Activated CD4-positive, alpha-beta T cell treated with anti-CD3 and anti-CD28 coated beads for 48 hours (primary cell): ENCODE measurements around the gene UPK3A.
"Not testable (repeated sequence)": the region's sequence is repeated elsewhere in the genome, so short reads cannot be mapped to it uniquely, and the experiment has no call there.

Experiments
- DNase-seq: peaks from one replicate; pipeline ENCODE4 v3.0.0-alpha.2; 2020

UPK3A gene

DNA sequence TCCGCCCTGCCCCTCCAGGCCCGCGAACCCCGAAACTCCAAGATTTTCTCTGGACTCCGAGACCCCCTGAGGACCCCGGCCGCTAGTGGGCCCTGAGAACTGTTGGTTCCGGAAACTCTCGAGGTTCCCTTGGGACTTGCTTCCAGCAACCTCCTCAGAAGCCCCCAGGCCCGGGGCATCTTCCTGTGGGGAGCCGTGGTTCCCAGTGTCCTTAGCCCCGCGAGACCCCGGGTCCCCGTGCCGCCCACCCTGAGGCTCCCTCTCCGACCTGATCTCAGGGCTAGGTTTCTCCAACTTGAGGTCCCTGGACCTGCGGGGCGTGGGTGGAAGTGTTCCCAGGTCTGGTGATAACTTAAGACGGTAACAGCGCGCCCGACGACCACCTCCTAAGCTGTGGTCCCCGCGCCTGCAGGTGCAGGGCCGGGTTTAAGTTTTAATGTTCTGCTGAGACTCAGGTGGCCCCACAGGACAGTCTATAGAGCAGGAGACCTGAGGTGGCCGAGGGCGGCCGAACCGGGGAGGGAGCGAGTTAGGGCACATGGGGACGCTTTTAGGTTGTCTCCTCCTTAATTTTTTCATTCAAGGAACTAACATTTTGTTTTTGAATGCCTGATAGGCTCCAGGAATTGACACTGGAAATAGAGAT is 25.7 kb downstream of the UPK3A start:
- peak; percentile 33 for DNase-seq

DNA sequence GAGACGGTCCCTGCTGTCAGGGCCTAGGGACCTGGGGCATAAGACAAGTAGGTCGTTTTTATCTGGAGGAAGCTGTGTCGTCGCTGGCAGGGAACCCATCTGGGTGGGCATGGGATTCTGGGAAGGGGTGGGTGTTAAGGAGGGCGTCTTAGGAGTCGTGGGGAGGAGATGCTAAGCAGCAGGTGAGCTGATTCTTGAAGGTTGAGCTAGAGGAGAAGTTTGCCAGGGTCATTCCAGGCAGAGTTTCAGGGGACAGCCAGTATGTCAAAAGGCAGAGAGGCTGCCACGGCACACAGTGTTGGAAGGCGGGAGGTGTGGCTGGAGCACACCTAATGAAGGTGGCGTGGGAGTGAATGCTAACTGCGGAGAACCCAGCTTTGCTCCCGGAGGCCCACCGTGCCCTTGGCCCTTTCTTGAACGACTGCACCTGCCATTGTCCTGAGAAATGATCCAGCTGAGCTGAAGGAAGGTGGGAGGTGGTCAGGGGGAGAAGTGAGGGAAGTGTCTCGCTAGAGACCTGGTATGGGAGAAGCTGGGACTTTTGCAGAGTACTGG is 26.3 kb downstream of the UPK3A start:
- no peak for DNase-seq

DNA sequence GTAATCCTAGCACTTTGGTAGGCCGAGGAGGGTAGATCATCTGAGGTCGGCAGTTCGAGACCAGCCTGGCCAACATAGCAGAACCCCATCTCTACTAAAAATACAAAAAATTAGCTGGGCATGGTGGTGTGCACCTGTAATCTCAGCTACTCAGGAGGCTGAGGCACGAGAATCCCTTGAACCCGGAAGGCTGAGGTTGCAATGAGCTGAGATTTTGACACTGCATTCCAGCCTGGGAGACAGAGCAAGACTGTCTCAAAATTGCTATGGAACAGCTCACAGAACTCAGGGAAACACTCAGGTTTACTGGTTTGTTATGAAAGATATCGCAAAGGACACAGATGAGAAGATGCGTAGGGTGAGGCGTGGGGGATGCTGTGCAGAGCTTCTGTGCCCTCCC is 27.7 kb downstream of the UPK3A start:
- no peak for DNase-seq

DNA sequence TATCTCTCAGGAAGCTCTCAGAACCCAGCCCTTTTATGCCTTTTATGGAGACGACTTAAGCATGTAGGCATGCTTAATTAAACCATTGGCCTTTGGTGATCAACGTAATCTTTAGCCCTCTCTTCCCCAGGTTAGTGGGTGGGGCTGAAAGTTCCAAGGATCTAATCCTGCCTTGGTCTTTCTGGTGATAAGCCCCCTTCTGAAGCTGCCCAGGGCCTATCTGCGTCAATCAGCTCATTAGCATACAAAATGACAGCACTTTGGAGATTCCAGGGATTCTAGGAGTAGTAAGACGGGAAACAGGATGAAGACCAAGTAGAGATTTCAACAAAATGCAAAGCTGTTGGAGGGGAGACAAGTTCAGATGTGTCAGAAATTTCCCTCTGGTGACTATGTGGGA is 28.1 kb downstream of the UPK3A start:
- DNase-seq = no peak

DNA sequence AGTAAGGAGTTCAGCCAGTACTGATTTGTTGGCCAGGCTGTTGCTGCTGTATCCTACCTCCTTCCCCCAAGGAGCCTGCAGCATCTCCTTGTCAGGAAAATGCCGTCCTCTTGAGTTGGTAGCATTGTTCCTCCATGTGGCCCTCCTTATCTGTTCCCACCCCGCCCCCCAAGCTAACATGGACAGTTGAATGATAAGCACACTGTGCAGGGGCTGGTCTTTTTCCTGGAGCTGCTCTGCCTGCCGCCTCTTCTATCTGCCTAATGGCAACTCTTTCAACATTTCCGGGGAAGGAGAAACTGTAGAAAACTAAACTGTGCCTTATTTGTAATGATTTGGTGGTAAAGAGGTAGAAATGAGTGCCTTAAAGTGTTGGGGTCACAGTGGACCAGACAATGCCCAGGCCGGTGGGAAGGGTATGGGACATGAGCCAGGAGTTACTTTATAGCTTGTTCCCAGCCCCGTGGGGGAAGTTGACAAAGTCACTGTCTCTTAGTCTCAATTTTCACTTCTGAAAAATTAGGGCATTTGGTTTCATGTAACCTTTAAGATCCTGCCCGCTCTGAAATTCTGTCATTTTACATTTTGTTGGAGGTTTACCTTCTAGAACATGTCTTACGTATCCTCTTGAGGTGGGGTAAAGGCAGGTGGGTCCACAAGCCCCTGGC is 29.4 kb downstream of the UPK3A start:
- no peak for DNase-seq

GRCh38 chr22:45314786-45315185 is 30.0 kb downstream of the UPK3A start:
- DNase-seq = no peak

- DNase-seq = no peak
These were observed 32.2 kb downstream of the UPK3A start for GRCh38 chr22:45316796-45317526.

GRCh38 chr22:45317551-45318167 is 32.9 kb downstream of the UPK3A start:
- no peak for DNase-seq

DNA sequence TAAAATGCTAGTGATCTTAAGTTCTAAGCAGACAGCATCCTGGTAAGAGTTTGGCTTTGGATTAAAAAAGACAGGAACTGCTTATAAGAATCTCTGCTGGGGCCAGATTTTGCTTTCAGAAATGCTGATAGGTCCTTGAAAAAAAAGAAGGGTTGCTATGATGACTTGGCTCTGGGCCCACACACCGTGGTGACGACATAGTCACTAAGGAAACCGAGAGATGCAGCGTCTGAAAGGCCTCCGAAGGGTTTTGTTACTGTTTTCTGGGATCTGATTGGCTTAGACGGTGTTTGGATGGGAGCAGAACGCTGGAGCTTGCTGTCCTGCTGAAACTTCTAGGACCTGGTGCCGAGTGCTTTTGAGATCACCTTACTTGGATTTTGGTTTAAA is 33.4 kb downstream of the UPK3A start:
- peak; percentile 91 for DNase-seq

DNA sequence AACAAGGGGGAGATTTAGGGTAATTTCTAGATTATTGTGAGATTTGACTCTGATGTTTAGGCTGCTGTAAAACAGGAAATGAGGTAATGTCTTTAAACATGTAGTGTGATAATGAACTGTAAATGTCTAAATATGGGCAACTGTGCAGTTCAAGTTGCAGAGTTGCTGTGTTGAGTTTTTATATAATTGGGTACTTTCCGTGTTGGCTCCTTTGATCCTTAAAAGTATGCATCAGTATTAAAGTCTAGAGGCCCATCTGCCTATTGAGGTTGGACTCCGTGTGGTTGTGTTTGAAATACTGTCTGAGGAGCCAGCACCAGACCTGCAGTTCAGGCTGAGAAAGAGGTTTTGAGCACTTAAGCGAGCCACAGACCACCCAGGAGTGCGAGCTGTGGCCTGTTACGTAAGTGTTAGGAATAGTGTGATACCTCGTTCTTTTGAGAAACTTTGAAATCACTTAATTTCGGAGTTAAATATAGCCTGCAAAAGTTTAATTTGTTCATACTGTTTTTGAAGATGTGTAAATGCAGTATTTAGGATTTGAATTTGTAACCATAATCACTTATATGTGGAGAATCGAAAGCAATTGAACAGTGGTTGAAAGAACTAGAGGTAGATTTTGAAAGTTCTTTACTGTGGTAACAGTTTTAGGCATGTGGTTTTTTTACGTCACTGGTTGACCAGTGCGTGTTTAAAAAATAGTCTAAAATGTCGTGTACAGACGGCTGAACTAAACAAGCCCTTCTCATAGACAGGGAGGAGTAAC is 34.0 kb downstream of the UPK3A start:
- peak; percentile 37 for DNase-seq

GRCh38 chr22:45319324-45319685 is 34.6 kb downstream of the UPK3A start:
- no peak for DNase-seq

- DNase-seq = no peak
These were observed 35.7 kb downstream of the UPK3A start for GRCh38 chr22:45320357-45320976.

- no peak for DNase-seq
These were observed 37.1 kb downstream of the UPK3A start for GRCh38 chr22:45321827-45322226.

GRCh38 chr22:45322873-45323525 is 38.2 kb downstream of the UPK3A start:
- DNase-seq = no peak

- DNase-seq = no peak
These were observed 38.9 kb downstream of the UPK3A start for GRCh38 chr22:45323695-45324094.

- DNase-seq = no peak
These were observed 39.6 kb downstream of the UPK3A start for GRCh38 chr22:45324311-45324711.

DNA sequence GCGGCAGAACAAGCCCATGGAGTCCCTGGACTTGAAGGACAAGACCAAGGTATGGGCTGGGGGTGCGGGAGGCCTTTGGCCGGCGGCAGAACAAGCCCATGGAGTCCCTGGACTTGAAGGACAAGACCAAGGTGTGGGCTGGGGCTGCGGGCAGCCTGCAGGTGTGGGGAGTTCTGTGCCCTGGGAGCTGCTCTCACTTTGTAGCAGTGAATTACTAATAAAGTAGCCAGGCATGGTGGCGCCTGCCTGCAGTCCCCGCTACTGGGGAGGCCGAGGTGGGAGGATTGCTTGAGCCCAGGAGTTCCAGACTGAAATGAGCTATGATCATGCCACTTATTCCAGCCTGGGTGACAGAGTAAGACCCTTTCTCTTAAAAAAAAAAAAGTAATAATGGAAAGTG is 43.5 kb downstream of the UPK3A start:
- DNase-seq = not testable (repeated sequence)

DNA sequence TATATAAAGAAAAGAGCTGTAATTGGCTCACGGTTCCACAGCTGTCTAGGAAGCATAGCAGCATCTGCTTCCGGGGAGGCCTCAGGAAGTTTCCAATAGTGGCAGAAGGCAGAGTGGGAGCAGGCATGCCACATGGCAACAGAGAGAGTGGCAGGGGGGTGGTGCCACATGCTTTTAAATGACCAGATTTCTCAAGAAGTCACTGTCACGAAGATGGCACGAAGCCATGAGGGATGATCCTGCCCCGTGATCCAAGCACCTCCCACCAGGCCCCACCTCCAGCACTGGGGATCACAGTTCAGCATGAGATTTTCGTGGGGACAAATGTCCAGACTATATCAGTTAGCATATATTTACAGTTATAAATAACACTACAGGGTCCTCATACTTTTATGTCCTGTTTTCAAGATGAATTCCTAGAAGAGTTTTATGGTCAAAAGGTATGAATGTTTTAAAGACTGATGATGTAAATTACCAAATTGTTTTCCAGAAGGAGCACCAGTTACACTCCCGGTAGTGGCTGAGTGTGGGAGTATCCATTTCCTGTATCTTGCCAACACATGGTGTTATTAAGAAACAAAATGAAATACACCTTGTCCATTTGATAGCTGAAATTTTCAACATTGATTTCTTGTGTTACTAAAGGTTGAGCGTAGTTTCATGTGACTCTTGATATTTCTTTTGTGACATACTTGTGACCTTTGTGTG is 44.2 kb downstream of the UPK3A start:
- no peak for DNase-seq

DNA sequence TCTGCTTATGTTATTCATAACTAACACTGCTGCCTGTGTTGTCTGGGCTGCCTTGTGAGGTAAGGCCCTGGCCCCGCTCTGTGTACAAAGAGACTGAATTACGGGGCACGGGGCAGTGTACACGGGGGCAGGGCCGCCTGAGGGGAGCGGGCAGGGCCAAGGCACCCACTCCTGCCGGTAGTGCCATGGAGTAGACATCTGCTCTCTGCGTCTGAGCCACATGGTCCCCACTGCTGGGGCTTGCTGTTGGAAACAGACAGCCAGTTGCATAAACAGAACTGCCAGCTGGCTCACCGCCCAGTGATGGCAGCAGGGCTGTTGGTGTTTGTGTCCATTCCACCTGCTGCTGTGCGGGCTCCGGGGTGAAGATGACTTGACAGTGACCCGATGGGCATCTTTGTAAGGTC is 44.8 kb downstream of the UPK3A start:
- DNase-seq = no peak

DNA sequence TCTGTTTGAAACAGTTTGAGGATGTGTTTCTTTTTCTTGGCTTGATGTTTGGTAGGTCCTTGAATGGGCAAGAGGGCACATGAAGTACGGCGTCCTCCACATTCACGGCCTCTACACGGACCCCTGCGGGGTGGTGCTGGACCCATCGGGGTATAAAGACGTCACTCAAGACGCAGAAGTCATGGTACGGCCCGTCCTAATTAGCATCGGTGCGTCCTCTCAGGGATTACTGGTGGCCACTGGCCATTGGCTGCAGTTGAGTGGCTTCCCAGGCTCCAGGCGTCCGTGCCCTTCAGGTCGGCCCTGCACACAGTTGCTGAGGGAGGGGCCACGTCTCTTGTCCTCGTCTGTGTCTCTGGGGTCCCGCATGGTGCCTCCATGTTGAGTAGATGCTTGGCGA is 45.8 kb downstream of the UPK3A start:
- no peak for DNase-seq

- DNase-seq = no peak
These were observed 46.7 kb downstream of the UPK3A start for GRCh38 chr22:45331486-45331885.
